GM23338 (cell line): ENCODE results near the gene TMEM25. TPM values are rescaled to one million over a fixed set of nuclear protein-coding genes. Genes with fewer than 3 reads are reported as not detected.

ENCODE experiments used
- ATAC-seq: fragments of 200-7000 bp; cut with Tn5 transposase; 3 replicates; pipeline ENCODE4 v1.9.1; 2020
- DNase-seq: peaks from one replicate; pipeline ENCODE4 v3.0.0-alpha.2; 2015; ENCODE audit warnings: low spot score
- H2AFZ ChIP-seq: fragments of 200-600 bp; sonication (generic); 2 replicates; pipeline ENCODE4 v1.8.0; 2016; ENCODE audit warnings: antibody characterized with exemption, mild to moderate bottlenecking, moderate library complexity
- H3F3A ChIP-seq: fragments of 200-600 bp; sonication (generic); replicated peaks from 2 replicates; pipeline ENCODE4 v1.8.0; 2017; ENCODE audit warnings: antibody characterized with exemption, mixed run types, low read depth
- H3K27ac ChIP-seq: fragments of 200-600 bp; sonication (generic); 2 replicates; pipeline ENCODE4 v1.6.1; 2016; ENCODE audit warnings: low read depth
- H3K27me3 ChIP-seq: fragments of 200-600 bp; sonication (generic); 2 replicates; pipeline ENCODE4 v1.8.0; 2016; ENCODE audit warnings: mild to moderate bottlenecking, mixed run types, moderate library complexity; ENCODE audit not compliant: insufficient read depth
- H3K36me3 ChIP-seq: fragments of 200-600 bp; sonication (generic); 2 replicates; pipeline ENCODE4 v1.8.0; 2016; ENCODE audit warnings: mild to moderate bottlenecking; ENCODE audit not compliant: insufficient read depth
- H3K4me1 ChIP-seq: fragments of 200-600 bp; sonication (generic); 2 replicates; pipeline ENCODE4 v1.8.0; 2016; ENCODE audit warnings: mild to moderate bottlenecking, moderate library complexity; ENCODE audit not compliant: insufficient read depth
- H3K4me2 ChIP-seq: fragments of 200-600 bp; sonication (generic); 2 replicates; pipeline ENCODE4 v1.7.1; 2017; ENCODE audit warnings: mixed run types
- H3K4me3 ChIP-seq: fragments of 200-600 bp; sonication (generic); 2 replicates; pipeline ENCODE4 v1.6.1; 2016; ENCODE audit warnings: mixed run types
- H3K79me2 ChIP-seq: fragments of 200-600 bp; sonication (generic); replicated peaks from 2 replicates; pipeline ENCODE4 v1.8.0; 2017; ENCODE audit warnings: mild to moderate bottlenecking; ENCODE audit not compliant: insufficient read depth
- H3K9me2 ChIP-seq: fragments of 200-600 bp; sonication (generic); 2 replicates; pipeline ENCODE4 v1.8.0; 2017; ENCODE audit not compliant: insufficient read depth
- H4K20me1 ChIP-seq: fragments of 200-600 bp; sonication (generic); replicated peaks from 2 replicates; pipeline ENCODE4 v1.8.0; 2017; ENCODE audit warnings: mild to moderate bottlenecking; ENCODE audit not compliant: insufficient read depth
- H3K27ac Mint-ChIP-seq: 2 replicates; pipeline ENCODE4 v1.8.0; 2020; ENCODE audit warnings: inconsistent platforms, mild to moderate bottlenecking, moderate library complexity, mixed read lengths
- H3K27me3 Mint-ChIP-seq: 3 replicates; pipeline ENCODE4 v1.8.0; 2022; ENCODE audit warnings: low read depth, mild to moderate bottlenecking, moderate library complexity, mixed read lengths, inconsistent platforms; ENCODE audit not compliant: insufficient read depth, poor library complexity
- H3K36me3 Mint-ChIP-seq: 3 replicates; pipeline ENCODE4 v1.8.0; 2021; ENCODE audit warnings: low read depth, mild to moderate bottlenecking, inconsistent platforms, moderate library complexity, mixed read lengths
- H3K4me1 Mint-ChIP-seq: 3 replicates; pipeline ENCODE4 v1.8.0; 2020; ENCODE audit warnings: mild to moderate bottlenecking, inconsistent platforms, mixed read lengths
- H3K4me3 Mint-ChIP-seq: 3 replicates; pipeline ENCODE4 v1.8.0; 2021; ENCODE audit warnings: moderate library complexity, mild to moderate bottlenecking, inconsistent platforms, mixed read lengths
- H3K9me3 Mint-ChIP-seq: 3 replicates; pipeline ENCODE4 v1.8.0; 2020; ENCODE audit warnings: moderate library complexity, mild to moderate bottlenecking, inconsistent platforms, mixed read lengths
- CREB1 ChIP-seq: fragments of 250-450 bp; sonication (Bioruptor Pico); IDR thresholded peaks from 2 replicates; pipeline ENCODE4 v1.5.0; 2020; ENCODE audit warnings: low read depth, mild to moderate bottlenecking, moderate library complexity
- EZH2 ChIP-seq: fragments of 200-600 bp; sonication (generic); IDR thresholded peaks from one replicate; pipeline ENCODE4 v1.8.0; 2017; ENCODE audit warnings: antibody characterized with exemption, mild to moderate bottlenecking, low read depth; ENCODE audit not compliant: unreplicated experiment
- EZH2phosphoT487 ChIP-seq: fragments of 200-600 bp; sonication (generic); IDR thresholded peaks from one replicate; pipeline ENCODE4 v1.8.1; 2018; ENCODE audit warnings: antibody characterized with exemption; ENCODE audit not compliant: unreplicated experiment
- JUNB ChIP-seq: IDR thresholded peaks from one replicate; pipeline ENCODE4 v1.6.1; 2016; ENCODE audit warnings: antibody characterized with exemption; ENCODE audit not compliant: unreplicated experiment
- NANOG ChIP-seq: IDR thresholded peaks from 2 replicates; pipeline ENCODE4 v1.6.1; 2016; ENCODE audit warnings: antibody characterized with exemption, borderline replicate concordance
- REST ChIP-seq: IDR thresholded peaks from one replicate; pipeline ENCODE4 v1.6.1; 2018; ENCODE audit warnings: antibody characterized with exemption; ENCODE audit not compliant: unreplicated experiment
- ZNF114 ChIP-seq: fragments of 250-450 bp; sonication (Bioruptor Pico); IDR thresholded peaks from 2 replicates; pipeline ENCODE4 v1.5.0; 2020; ENCODE audit warnings: mild to moderate bottlenecking, moderate library complexity
- ZNF331 ChIP-seq: fragments of 250-450 bp; sonication (Bioruptor Pico); IDR thresholded peaks from 2 replicates; pipeline ENCODE4 v1.5.0; 2020; ENCODE audit warnings: low read depth, mild to moderate bottlenecking, moderate library complexity
- polyA plus RNA-seq: library from polyadenylated mRNA; unstranded; fragments of >200 nt; fragmentation: Nextera tagmentation; extraction: Ambion mirVana; gene quantifications from 2 replicates; pipeline ENCODE4 v1.2.1, GENCODE V29; 2016
- total RNA-seq: library from RNA; depleted of rRNA; stranded (reverse); fragments of >200 nt; shearing (Covaris generic); gene quantifications from 2 replicates; pipeline ENCODE4 v1.2.3, GENCODE V29; 2014
- TF ChIP-seq, protein P1 (sequence below), 2 experiments: fragments of 200-600 bp in 1 of 2; sonication (generic) in 1 of 2; conservative IDR thresholded peaks; 2 replicates each; pipeline versions ENCODE4 v1.5.1 to v1.6.1; 2016 to 2017; ENCODE audit warnings: antibody characterized with exemption in 2 of 2, low read depth in 2 of 2, mild to moderate bottlenecking in 2 of 2, moderate library complexity in 1 of 2
- TF ChIP-seq, protein P2 (sequence below): IDR thresholded peaks from 2 replicates; pipeline ENCODE4 v1.6.1; 2016; ENCODE audit warnings: antibody characterized with exemption

TMEM25 gene
- total and polyA plus RNA-seq, 2 experiments from 2014 or later = 11.7 to 17.7 TPM

DNA sequence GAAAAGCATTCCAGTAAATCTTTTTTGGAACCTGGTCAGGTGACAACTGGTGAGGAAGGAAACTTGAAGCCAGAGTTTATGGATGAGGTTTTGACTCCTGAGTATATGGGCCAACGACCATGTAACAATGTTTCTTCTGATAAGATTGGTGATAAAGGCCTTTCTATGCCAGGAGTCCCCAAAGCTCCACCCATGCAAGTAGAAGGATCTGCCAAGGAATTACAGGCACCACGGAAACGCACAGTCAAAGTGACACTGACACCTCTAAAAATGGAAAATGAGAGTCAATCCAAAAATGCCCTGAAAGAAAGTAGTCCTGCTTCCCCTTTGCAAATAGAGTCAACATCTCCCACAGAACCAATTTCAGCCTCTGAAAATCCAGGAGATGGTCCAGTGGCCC, 27.8 kb upstream of the TMEM25 start (continued):
- TF ChIP-seq JUNB = no peak
- TF ChIP-seq, protein P1, sequence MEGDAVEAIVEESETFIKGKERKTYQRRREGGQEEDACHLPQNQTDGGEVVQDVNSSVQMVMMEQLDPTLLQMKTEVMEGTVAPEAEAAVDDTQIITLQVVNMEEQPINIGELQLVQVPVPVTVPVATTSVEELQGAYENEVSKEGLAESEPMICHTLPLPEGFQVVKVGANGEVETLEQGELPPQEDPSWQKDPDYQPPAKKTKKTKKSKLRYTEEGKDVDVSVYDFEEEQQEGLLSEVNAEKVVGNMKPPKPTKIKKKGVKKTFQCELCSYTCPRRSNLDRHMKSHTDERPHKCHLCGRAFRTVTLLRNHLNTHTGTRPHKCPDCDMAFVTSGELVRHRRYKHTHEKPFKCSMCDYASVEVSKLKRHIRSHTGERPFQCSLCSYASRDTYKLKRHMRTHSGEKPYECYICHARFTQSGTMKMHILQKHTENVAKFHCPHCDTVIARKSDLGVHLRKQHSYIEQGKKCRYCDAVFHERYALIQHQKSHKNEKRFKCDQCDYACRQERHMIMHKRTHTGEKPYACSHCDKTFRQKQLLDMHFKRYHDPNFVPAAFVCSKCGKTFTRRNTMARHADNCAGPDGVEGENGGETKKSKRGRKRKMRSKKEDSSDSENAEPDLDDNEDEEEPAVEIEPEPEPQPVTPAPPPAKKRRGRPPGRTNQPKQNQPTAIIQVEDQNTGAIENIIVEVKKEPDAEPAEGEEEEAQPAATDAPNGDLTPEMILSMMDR (conservative IDR thresholded peaks at IDR 0.05; ENCODE audit: low read depth in 2 of 2) = no peak
- no peak for TF ChIP-seq NANOG
- no peak for TF ChIP-seq ZNF331 (CRISPR knock-in tag)
- TF ChIP-seq REST = no peak
- no peak for TF ChIP-seq EZH2
- TF ChIP-seq, protein P2, sequence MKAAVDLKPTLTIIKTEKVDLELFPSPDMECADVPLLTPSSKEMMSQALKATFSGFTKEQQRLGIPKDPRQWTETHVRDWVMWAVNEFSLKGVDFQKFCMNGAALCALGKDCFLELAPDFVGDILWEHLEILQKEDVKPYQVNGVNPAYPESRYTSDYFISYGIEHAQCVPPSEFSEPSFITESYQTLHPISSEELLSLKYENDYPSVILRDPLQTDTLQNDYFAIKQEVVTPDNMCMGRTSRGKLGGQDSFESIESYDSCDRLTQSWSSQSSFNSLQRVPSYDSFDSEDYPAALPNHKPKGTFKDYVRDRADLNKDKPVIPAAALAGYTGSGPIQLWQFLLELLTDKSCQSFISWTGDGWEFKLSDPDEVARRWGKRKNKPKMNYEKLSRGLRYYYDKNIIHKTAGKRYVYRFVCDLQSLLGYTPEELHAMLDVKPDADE = no peak
- TF ChIP-seq EZH2phosphoT487 = no peak
- no peak for TF ChIP-seq ZNF114 (CRISPR knock-in tag)
- no peak for TF ChIP-seq CREB1 (CRISPR knock-in tag)

DNA sequence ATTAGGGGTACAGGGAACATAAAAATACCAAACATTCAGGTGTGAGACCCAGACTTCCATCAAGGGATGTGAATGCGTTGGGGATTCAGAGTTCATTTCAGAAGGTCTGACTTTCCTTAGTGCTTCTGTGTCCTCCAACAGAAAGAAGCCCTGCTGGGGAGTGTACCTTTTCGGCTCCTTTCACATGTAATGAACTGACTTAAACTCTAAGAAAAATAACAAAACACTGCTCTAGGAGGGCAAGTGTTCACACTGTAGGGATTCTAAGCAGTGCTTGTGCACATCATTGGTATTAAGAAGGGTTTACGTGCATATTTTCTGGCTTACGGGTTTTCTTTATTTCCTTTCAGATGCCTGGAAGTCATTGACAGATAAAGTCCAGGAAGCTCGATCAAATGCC, 19.4 kb upstream of the TMEM25 start:
- Histone ChIP-seq H3K4me1 (0 out of 2 replicates have a peak, but pooled peaks cover 6% of the 10 kb centered on the region), H3K36me3 (peaks cover 72% of the 10 kb centered on the region), H4K20me1 (no peaks in the 10 kb centered on the region; the same call in 1 of the 2 replicates), H3K4me2 (0 out of 2 replicates have a peak overlapping the region, but pooled peaks have one; percentile 13), H3K27me3 (no peaks in the 10 kb centered on the region), H3F3A (peaks cover 21% of the 10 kb centered on the region; the same call in 1 of the 2 replicates), H3K27ac (peak overlapping the region; percentile 65; the same call in 1 of the 2 replicates), H3K79me2 (no peaks in the 10 kb centered on the region; the same call in 1 of the 2 replicates), H2AFZ (no peak overlapping the region), H3K9me2 (no peaks in the 10 kb centered on the region), H3K4me3 (no peak overlapping the region)
- ATAC-seq (peak; percentile 82), DNase-seq (peak; percentile 14)
- Mint-ChIP-seq H3K36me3 (peaks cover 89% of the 10 kb centered on the region), H3K4me1 (peaks cover 13% of the 10 kb centered on the region), H3K9me3 (no peaks in the 10 kb centered on the region), H3K27me3 (no peaks in the 10 kb centered on the region), H3K4me3 (no peak overlapping the region), H3K27ac (peak overlapping the region; percentile 50)
- no peak for TF ChIP-seq EZH2phosphoT487
- TF ChIP-seq, protein P1 (conservative IDR thresholded peaks at IDR 0.05; ENCODE audit: low read depth in 2 of 2) = no peak
